GM12878 (cell line): Measurements from ENCODE around the gene PSORS1C2. TPM values are rescaled to one million over a fixed set of nuclear protein-coding genes. Genes with fewer than 3 reads are reported as not detected.

Source experiments
- ATAC-seq: fragments of 200-7000 bp; cut with Tn5 transposase; 3 replicates; pipeline ENCODE4 v1.9.1; 2020; ENCODE audit warnings: mild to moderate bottlenecking, moderate library complexity
- BruUV-seq: library from RNA; stranded (reverse); fragments of 400-500 nt; replicated peaks from 2 replicates; lab custom pipeline; 2021; lab: Mats Ljungman, UMichigan
- CTCF ChIA-PET: fragments of 300-600 bp; sonication (Branson Sonifier 250); formaldehyde crosslinking; extraction: SDS; loops from one replicate; lab custom pipeline; 2021; ENCODE audit warnings: inconsistent platforms; lab: Yijun Ruan, JAX
- POLR2A ChIA-PET: fragments of 350-600 bp; formaldehyde crosslinking; extraction: SDS; loops from one replicate; lab custom pipeline; 2021; ENCODE audit warnings: inconsistent platforms; lab: Charles Lee
- RAD21 ChIA-PET: fragments of 300-600 bp; sonication (Branson Sonifier 250); formaldehyde crosslinking; loops from one replicate; lab custom pipeline; 2023; ENCODE audit warnings: antibody characterized with exemption; ENCODE audit not compliant: unreplicated experiment; lab: Charles Lee
- SMC1A ChIA-PET: fragments of 300-600 bp; sonication (Branson Sonifier 250); formaldehyde crosslinking; loops from one replicate; lab custom pipeline; 2023; ENCODE audit not compliant: unreplicated experiment, uncharacterized antibody; lab: Charles Lee
- DNase-seq: peaks from one replicate; pipeline ENCODE4 v3.0.0-alpha.2; 2011; ENCODE audit warnings: low read depth, low spot score
- FAIRE-seq: peaks from 3 replicates; lab custom pipeline; 2011; peaks lifted over from hg19 to GRCh38; lab: Jason Lieb, UNC
- H2AFZ ChIP-seq: 2 replicates; pipeline ENCODE4 v1.6.0; 2011; ENCODE audit warnings: low read depth, low read length, control low read depth; ENCODE audit not compliant: control insufficient read depth
- H3K27ac ChIP-seq: 2 replicates; pipeline ENCODE4 v1.5.1; 2011; ENCODE audit warnings: control low read depth; ENCODE audit not compliant: control insufficient read depth, insufficient read depth
- H3K27me3 ChIP-seq, 2 experiments: replicated peaks in 1 of 2; 2 replicates each; pipeline versions ENCODE4 v1.6.0 to v1.6.1; 2011; ENCODE audit warnings: low read length in 1 of 2; ENCODE audit not compliant: control insufficient read depth in 2 of 2, insufficient read depth in 2 of 2
- H3K36me3 ChIP-seq, 2 experiments: 2 replicates each; pipeline ENCODE4 v1.5.1; 2011; ENCODE audit warnings: low read length in 1 of 2; ENCODE audit not compliant: control insufficient read depth in 2 of 2, insufficient read depth in 2 of 2
- H3K4me1 ChIP-seq: 2 replicates; pipeline ENCODE4 v1.6.1; 2011; ENCODE audit warnings: mild to moderate bottlenecking, low read length, moderate library complexity, mixed read lengths; ENCODE audit not compliant: control insufficient read depth, insufficient read depth
- H3K4me2 ChIP-seq: 2 replicates; pipeline ENCODE4 v1.6.0; 2011; ENCODE audit warnings: control low read depth; ENCODE audit not compliant: control insufficient read depth, insufficient read depth
- H3K4me3 ChIP-seq: fragments of 200-600 bp; sonication (generic); 2 replicates; pipeline ENCODE4 v1.5.1; 2016
- H3K79me2 ChIP-seq: 2 replicates; pipeline ENCODE4 v1.6.0; 2011; ENCODE audit warnings: low read length; ENCODE audit not compliant: control insufficient read depth, insufficient read depth
- H3K9ac ChIP-seq: 2 replicates; pipeline ENCODE4 v1.8.0; 2011; ENCODE audit warnings: low read length, control low read depth, mixed read lengths; ENCODE audit not compliant: control insufficient read depth, insufficient read depth
- H3K9me3 ChIP-seq: replicated peaks from 3 replicates; pipeline ENCODE4 v1.5.1; 2011; ENCODE audit warnings: mild to moderate bottlenecking, low read length; ENCODE audit not compliant: control insufficient read depth, insufficient read depth
- H4K20me1 ChIP-seq: 2 replicates; pipeline ENCODE4 v1.6.0; 2011; ENCODE audit not compliant: control insufficient read depth, insufficient read depth
- ATF7 ChIP-seq: fragments of 450-650 bp; IDR thresholded peaks from 2 replicates; pipeline ENCODE4 v1.6.1; 2016; ENCODE audit warnings: low read depth, mild to moderate bottlenecking
- BACH1 ChIP-seq: fragments of 450-650 bp; IDR thresholded peaks from 2 replicates; pipeline ENCODE4 v1.6.1; 2017; ENCODE audit warnings: mild to moderate bottlenecking, borderline replicate concordance
- BCL11A ChIP-seq: IDR thresholded peaks from 2 replicates; pipeline ENCODE4 v1.6.1; 2011; ENCODE audit warnings: low read depth, low read length
- CHD1 ChIP-seq: IDR thresholded peaks from 2 replicates; pipeline ENCODE4 v1.6.1; 2012; ENCODE audit warnings: low read depth, low read length, improper control_type of control experiment
- CREB1 ChIP-seq: IDR thresholded peaks from 2 replicates; pipeline ENCODE4 v1.6.1; 2012; ENCODE audit warnings: low read depth, mild to moderate bottlenecking, inconsistent platforms
- DPF2 ChIP-seq: fragments of 450-650 bp; IDR thresholded peaks from 2 replicates; pipeline ENCODE4 v1.6.1; 2017; ENCODE audit warnings: mild to moderate bottlenecking
- IKZF1 ChIP-seq: fragments of 450-650 bp; conservative IDR thresholded peaks from 2 replicates; pipeline ENCODE4 v1.6.1; 2017; ENCODE audit warnings: antibody characterized with exemption, mild to moderate bottlenecking
- IKZF2 ChIP-seq, 2 experiments: fragments of 450-650 bp; IDR thresholded peaks; 2 replicates each; pipeline ENCODE4 v1.6.1; 2017; ENCODE audit warnings: mild to moderate bottlenecking in 2 of 2, moderate library complexity in 2 of 2
- MTA3 ChIP-seq: IDR thresholded peaks from 2 replicates; pipeline ENCODE4 v1.6.1; 2012; ENCODE audit warnings: low read length, inconsistent platforms, borderline replicate concordance
- NFYA ChIP-seq: IDR thresholded peaks from 2 replicates; pipeline ENCODE4 v1.6.1; 2011; ENCODE audit warnings: low read depth, mild to moderate bottlenecking, low read length, improper control_type of control experiment, borderline replicate concordance
- POU2F2 ChIP-seq: IDR thresholded peaks from 3 replicates; pipeline ENCODE4 v1.6.1; 2011; ENCODE audit warnings: low read depth, mild to moderate bottlenecking, low read length, borderline replicate concordance
- SREBF2 ChIP-seq: IDR thresholded peaks from 2 replicates; pipeline ENCODE4 v1.6.1; 2012; ENCODE audit warnings: mild to moderate bottlenecking, low read length
- WGBS: methylation state at CpG from one replicate; pipeline ENCODE4 v1.1.6; 2016; ENCODE audit warnings: low lambda C conversion rate; ENCODE audit not compliant: insufficient replicate concordance, insufficient coverage; ENCODE audit errors: missing lambda C conversion rate; 5-methylcytosine and 5-hydroxymethylcytosine counted together
- in situ Hi-C: fragments of 300-500 bp; cut with MboI; formaldehyde crosslinking; loops from 9 replicates; pipeline ENCODE4 v1.14.3; 2018; ENCODE audit warnings: mixed read lengths
- intact Hi-C: fragments of 100-400 bp; cut with micrococcal nuclease; formaldehyde crosslinking; loops from one replicate; pipeline ENCODE4 v1.14.2; 2022; ENCODE audit not compliant: unreplicated experiment
- polyA plus RNA-seq, 11 experiments: library from polyadenylated mRNA; depleted of rRNA in 4 of 11; unstranded in 6 of 11; stranded (reverse) in 5 of 11; fragments of >200 nt; fragmentation: Nextera tagmentation in 4 of 11; fragmentation: Illumina TruSeq in 1 of 11; extraction: Ambion mirVana in 4 of 11; extraction: Trizol in 1 of 11; gene quantifications; 1 replicate in 1 of 11; 2 replicates in 10 of 11; pipeline versions ENCODE4 v1.2.1 to v1.2.3, GENCODE V29; 2011 to 2016; ENCODE audit warnings: inconsistent platforms in 2 of 11, missing spikeins in 2 of 11, low read depth in 1 of 11
- total RNA-seq, 4 experiments: library from RNA; depleted of rRNA in 3 of 4; stranded (reverse); fragments of >200 nt in 3 of 4; fragmentation: Illumina TruSeq in 1 of 4; extraction: Trizol in 1 of 4; gene quantifications; 2 replicates each; pipeline versions ENCODE4 v1.2.1 to v1.2.3, GENCODE V29; 2013 to 2021
- TF ChIP-seq, protein P1 (sequence below), 3 experiments: IDR thresholded peaks in 2 of 3; conservative IDR thresholded peaks in 1 of 3; 2 replicates each; pipeline ENCODE4 v1.5.1; 2011; ENCODE audit warnings: low read depth in 3 of 3, low read length in 3 of 3, mild to moderate bottlenecking in 3 of 3, control low read depth in 2 of 3, moderate library complexity in 2 of 3, inconsistent platforms in 1 of 3, mixed read lengths in 1 of 3; ENCODE audit not compliant: control insufficient read depth in 2 of 3, insufficient read depth in 1 of 3; ENCODE audit errors: extremely low read depth in 1 of 3

The PSORS1C2 gene
- total and polyA plus RNA-seq, 10 of the 15 experiments (the other 5 are each of a cell fraction or from before 2014, with no cell fraction given): not detected

DNA sequence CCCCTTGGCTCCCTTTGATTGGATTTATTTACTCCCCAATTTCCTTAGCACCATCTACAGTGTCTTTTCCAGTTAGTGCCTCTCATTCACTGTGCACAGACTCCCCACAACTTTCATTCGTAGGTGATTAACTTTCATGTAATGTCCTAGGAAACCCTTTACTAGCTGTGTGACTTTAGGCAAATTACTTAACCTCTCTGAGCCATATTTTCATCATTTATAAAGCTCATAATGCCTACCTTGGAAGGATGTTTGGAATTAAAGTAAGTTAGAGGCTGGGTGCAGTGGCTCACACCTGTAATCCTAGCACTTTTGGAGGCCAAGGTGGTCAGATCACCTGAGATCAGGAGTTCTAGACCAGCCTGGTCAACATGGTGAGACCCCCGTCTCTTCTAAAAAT is 46.6 kb downstream of the PSORS1C2 start:
- Histone ChIP-seq H3K27me3 (no peaks in the 10 kb centered on the region; a peak in 1 of 4 replicates), H3K4me2 (no peak overlapping the region), H2AFZ (no peak overlapping the region), H3K27ac (no peak overlapping the region), H3K9me3 (no peaks in the 10 kb centered on the region), H4K20me1 (no peaks in the 10 kb centered on the region), H3K79me2 (no peaks in the 10 kb centered on the region), H3K36me3 (no peaks in the 10 kb centered on the region), H3K4me1 (no peaks in the 10 kb centered on the region), H3K9ac (no peak overlapping the region), H3K4me3 (no peak overlapping the region)
- 0% methylated on average over 2 of the region's 2 CpGs for WGBS
- BruUV-seq: no TSS peak
- SMC1A ChIA-PET: interaction anchor here (0.6 to 1.6 kb wide), 4 partner anchors 9 to 601 kb away, joined by 3 to 5 read pairs (median 3); no protein-coding TSS in a partner anchor
- RAD21 ChIA-PET: interaction anchor here (1.7 kb wide), 1 partner anchor 10 kb away, joined by 5 read pairs; no protein-coding TSS in a partner anchor
- in situ Hi-C loops (loop anchor here (10.0 kb wide), 1 partner anchor 627 kb away; no protein-coding TSS in a partner anchor), intact Hi-C loops (no loop called here)
- ATAC-seq (no peak), FAIRE-seq (no peak), DNase-seq (no peak)
- CTCF ChIA-PET: interaction anchor here (1.3 to 4.6 kb wide), 5 partner anchors 13 to 547 kb away, joined by 3 to 30 read pairs (median 6); partner anchors contain the start of gene PSORS1C1
- POLR2A ChIA-PET: interaction anchor here (1.5 kb wide), 1 partner anchor 34 kb away, joined by 4 read pairs; no protein-coding TSS in a partner anchor
- TF ChIP-seq, protein P1, sequence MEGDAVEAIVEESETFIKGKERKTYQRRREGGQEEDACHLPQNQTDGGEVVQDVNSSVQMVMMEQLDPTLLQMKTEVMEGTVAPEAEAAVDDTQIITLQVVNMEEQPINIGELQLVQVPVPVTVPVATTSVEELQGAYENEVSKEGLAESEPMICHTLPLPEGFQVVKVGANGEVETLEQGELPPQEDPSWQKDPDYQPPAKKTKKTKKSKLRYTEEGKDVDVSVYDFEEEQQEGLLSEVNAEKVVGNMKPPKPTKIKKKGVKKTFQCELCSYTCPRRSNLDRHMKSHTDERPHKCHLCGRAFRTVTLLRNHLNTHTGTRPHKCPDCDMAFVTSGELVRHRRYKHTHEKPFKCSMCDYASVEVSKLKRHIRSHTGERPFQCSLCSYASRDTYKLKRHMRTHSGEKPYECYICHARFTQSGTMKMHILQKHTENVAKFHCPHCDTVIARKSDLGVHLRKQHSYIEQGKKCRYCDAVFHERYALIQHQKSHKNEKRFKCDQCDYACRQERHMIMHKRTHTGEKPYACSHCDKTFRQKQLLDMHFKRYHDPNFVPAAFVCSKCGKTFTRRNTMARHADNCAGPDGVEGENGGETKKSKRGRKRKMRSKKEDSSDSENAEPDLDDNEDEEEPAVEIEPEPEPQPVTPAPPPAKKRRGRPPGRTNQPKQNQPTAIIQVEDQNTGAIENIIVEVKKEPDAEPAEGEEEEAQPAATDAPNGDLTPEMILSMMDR (IDR thresholded peaks at IDR 0.05 in 2 of 3, conservative IDR thresholded peaks at IDR 0.05 in 1 of 3; ENCODE audit: control insufficient read depth in 2 of 3, extremely low read depth in 1 of 3, insufficient read depth in 1 of 3, low read depth in 3 of 3, low read length in 3 of 3): no peak
- TF ChIP-seq DPF2 (no peak), IKZF1 (no peak), BACH1 (no peak), IKZF2 (IDR thresholded peaks at IDR 0.05) (no peak), SREBF2 (no peak), MTA3 (no peak), NFYA (no peak), ATF7 (no peak), CREB1 (no peak), CHD1 (no peak), BCL11A (no peak), POU2F2 (no peak)
